CD4-positive, CD25-positive, alpha-beta regulatory T cell (primary cell): ENCODE measurements around the gene GRM8. TPM values are rescaled to one million over a fixed set of nuclear protein-coding genes. Genes with fewer than 3 reads are reported as not detected.
"Not testable (repeated sequence)": the region's sequence is repeated elsewhere in the genome, so short reads cannot be mapped to it uniquely, and the experiment has no call there.

Source experiments
- ATAC-seq, 2 donors: fragments of 150-1000 bp; cut with Tn5 transposase; one replicate each; pipeline ENCODE4 v1.10.0; 2021; ENCODE audit warnings: low read depth in 2 of 2, moderate number of reproducible peaks in 2 of 2, moderate library complexity in 1 of 2
- DNase-seq, 3 donors: peaks; one replicate each; pipeline versions ENCODE4 v3.0.0 to v3.0.0-alpha.2; 2012 to 2022; ENCODE audit warnings: mixed read lengths in 1 of 3
- H3K27ac ChIP-seq: one replicate; pipeline ENCODE4 v1.7.0; 2013; ENCODE audit warnings: mild to moderate bottlenecking, low read length; ENCODE audit not compliant: insufficient read depth, poor library complexity, severe bottlenecking
- H3K27me3 ChIP-seq: one replicate; pipeline ENCODE4 v1.7.0; 2013; ENCODE audit warnings: low read length; ENCODE audit not compliant: control insufficient read depth, insufficient read depth
- H3K36me3 ChIP-seq: one replicate; pipeline ENCODE4 v1.7.0; 2013; ENCODE audit warnings: mild to moderate bottlenecking, low read length, moderate library complexity; ENCODE audit not compliant: control insufficient read depth, insufficient read depth
- H3K4me1 ChIP-seq: 2 replicates; pipeline ENCODE4 v1.7.0; 2013; ENCODE audit warnings: mild to moderate bottlenecking, low read length; ENCODE audit not compliant: insufficient read depth, control insufficient read depth, poor library complexity, severe bottlenecking
- H3K4me3 ChIP-seq: one replicate; pipeline ENCODE4 v1.7.0; 2013; ENCODE audit warnings: low read depth, mild to moderate bottlenecking, low read length, moderate library complexity
- H3K9me3 ChIP-seq, 2 experiments: 1 replicate in 1 of 2; 2 replicates in 1 of 2; pipeline ENCODE4 v1.7.0; 2013; ENCODE audit warnings: low read length in 2 of 2, mild to moderate bottlenecking in 1 of 2, moderate library complexity in 1 of 2; ENCODE audit not compliant: control insufficient read depth in 2 of 2
- H3K27ac Mint-ChIP-seq, 3 donors: one replicate each; pipeline ENCODE4 v1.8.0; 2020 to 2022; ENCODE audit warnings: mild to moderate bottlenecking in 3 of 3, mixed read lengths in 3 of 3, moderate library complexity in 2 of 3
- H3K27me3 Mint-ChIP-seq: one replicate; pipeline ENCODE4 v1.8.0; 2022; ENCODE audit warnings: mild to moderate bottlenecking, mixed read lengths
- H3K36me3 Mint-ChIP-seq: one replicate; pipeline ENCODE4 v1.8.0; 2020; ENCODE audit warnings: mixed read lengths
- H3K4me1 Mint-ChIP-seq, 4 donors: one replicate each; pipeline ENCODE4 v1.8.0; 2020 to 2022; ENCODE audit warnings: mixed read lengths in 4 of 4, mild to moderate bottlenecking in 1 of 4
- H3K4me3 Mint-ChIP-seq, 4 donors: one replicate each; pipeline ENCODE4 v1.8.0; 2020 to 2022; ENCODE audit warnings: mild to moderate bottlenecking in 4 of 4, mixed read lengths in 4 of 4, moderate library complexity in 3 of 4
- H3K9me3 Mint-ChIP-seq, 7 donors: one replicate each; pipeline ENCODE4 v1.8.0; 2020 to 2022; ENCODE audit warnings: mixed read lengths in 7 of 7, mild to moderate bottlenecking in 3 of 7, moderate library complexity in 2 of 7
- polyA plus RNA-seq, 4 donors: library from polyadenylated mRNA; unstranded; fragments of 300-500 nt; fragmentation: Illumina TruSeq; gene quantifications; one replicate each; pipeline ENCODE4 v1.2.3, GENCODE V29; 2021
- total RNA-seq: library from RNA; stranded (reverse); gene quantifications from one replicate; pipeline ENCODE4 v1.2.3, GENCODE V29; 2022

The GRM8 gene
- total and polyA plus RNA-seq, 5 donors from 2014 or later: not detected

DNA sequence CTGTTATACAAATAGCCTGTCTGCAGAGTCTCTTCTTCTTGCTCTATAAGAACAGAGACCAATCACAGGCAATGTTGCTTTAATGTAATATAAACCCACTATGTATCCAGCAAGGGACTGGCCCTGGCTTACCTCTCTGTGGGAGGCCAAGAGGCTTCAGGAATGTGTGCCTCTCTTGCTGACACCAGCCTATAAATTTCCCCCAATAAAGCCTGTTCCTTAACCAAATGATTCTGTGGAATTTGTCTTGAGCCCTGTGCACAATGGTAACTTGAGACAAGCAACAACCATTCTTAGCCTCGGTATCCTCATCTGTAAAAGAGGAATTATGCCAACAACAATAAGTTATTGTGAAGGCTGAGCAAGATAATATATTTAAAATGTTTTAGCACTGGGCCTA, 563.7 kb downstream of the GRM8 start:
- DNase-seq: no peak
- no peaks in the 10 kb centered on the region for H3K27me3 Mint-ChIP-seq
- H3K4me1 Mint-ChIP-seq: no peaks in the 10 kb centered on the region
- H3K36me3 Mint-ChIP-seq: no peaks in the 10 kb centered on the region
- no peaks in the 10 kb centered on the region for H3K36me3 ChIP-seq
- no peaks in the 10 kb centered on the region for H3K4me1 ChIP-seq
- no peak for ATAC-seq
- H3K27ac ChIP-seq: no peak overlapping the region
- no peak overlapping the region for H3K27ac Mint-ChIP-seq
- no peaks in the 10 kb centered on the region for H3K27me3 ChIP-seq
- peaks cover 0 to 3% (median 0%) of the 10 kb centered on the region in 7 donors for H3K9me3 Mint-ChIP-seq
- H3K4me3 Mint-ChIP-seq: no peak overlapping the region
- no peak overlapping the region for H3K4me3 ChIP-seq
- H3K9me3 ChIP-seq: no peaks in the 10 kb centered on the region

DNA sequence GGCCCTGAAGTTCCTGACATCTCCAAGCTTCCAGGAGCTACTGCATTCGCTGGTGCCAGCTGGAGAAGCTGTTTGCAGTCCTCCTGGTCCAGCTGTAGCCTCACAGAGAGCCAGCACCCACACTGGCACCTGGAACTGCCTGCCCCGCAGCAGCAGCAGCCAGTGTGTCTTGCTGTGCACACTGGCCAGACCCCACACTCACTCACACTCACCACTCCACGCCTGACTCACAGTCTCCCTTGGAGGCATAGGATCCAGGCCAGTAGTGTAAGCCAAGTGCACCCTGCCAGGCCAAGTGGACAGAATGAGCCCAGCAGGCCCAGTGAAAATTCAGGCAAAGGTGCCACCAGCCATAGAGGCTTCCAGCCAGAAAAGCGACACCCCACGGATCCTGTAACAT, 566.3 kb downstream of the GRM8 start:
- H3K4me3 Mint-ChIP-seq: no peak overlapping the region
- no peaks in the 10 kb centered on the region for H3K9me3 ChIP-seq
- H3K4me1 ChIP-seq: no peaks in the 10 kb centered on the region
- H3K27ac ChIP-seq: no peak overlapping the region
- no peak for DNase-seq
- no peak for ATAC-seq
- H3K9me3 Mint-ChIP-seq: peaks cover 0 to 5% (median 0%) of the 10 kb centered on the region in 7 donors
- no peak overlapping the region for H3K27ac Mint-ChIP-seq
- H3K4me3 ChIP-seq: no peak overlapping the region
- no peaks in the 10 kb centered on the region for H3K36me3 ChIP-seq
- no peaks in the 10 kb centered on the region for H3K27me3 ChIP-seq
- no peaks in the 10 kb centered on the region for H3K27me3 Mint-ChIP-seq
- no peaks in the 10 kb centered on the region for H3K36me3 Mint-ChIP-seq
- no peaks in the 10 kb centered on the region for H3K4me1 Mint-ChIP-seq

DNA sequence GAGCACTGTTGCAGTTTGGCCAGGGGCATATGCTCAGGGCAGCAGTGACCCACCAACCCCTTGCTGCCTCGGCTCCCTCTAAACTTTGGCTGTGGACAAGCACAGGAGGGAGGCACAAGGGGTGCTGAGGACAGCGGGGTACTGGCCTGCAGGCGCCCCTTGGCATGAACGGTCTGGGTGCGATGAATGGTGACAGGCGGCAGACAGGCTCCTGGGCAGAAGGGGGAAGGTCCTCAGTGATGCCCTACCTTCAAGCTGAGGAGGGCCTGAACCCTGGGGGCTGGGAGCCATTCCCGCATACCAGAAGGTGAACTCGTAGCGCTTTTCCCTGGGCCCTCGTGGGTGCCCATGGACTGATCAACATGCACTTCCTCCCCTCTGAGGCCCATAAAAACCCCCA, 567.1 kb downstream of the GRM8 start:
- Histone ChIP-seq H3K4me1 (no peaks in the 10 kb centered on the region), H3K9me3 (no peaks in the 10 kb centered on the region), H3K4me3 (no peak overlapping the region), H3K27ac (no peak overlapping the region), H3K27me3 (no peaks in the 10 kb centered on the region), H3K36me3 (no peaks in the 10 kb centered on the region)
- Mint-ChIP-seq H3K9me3 (peaks cover 0 to 5% (median 0%) of the 10 kb centered on the region in 7 donors), H3K4me3 (no peak overlapping the region), H3K36me3 (no peaks in the 10 kb centered on the region), H3K27me3 (no peaks in the 10 kb centered on the region), H3K4me1 (no peaks in the 10 kb centered on the region), H3K27ac (no peak overlapping the region)
- ATAC-seq (no peak), DNase-seq (no peak)

DNA sequence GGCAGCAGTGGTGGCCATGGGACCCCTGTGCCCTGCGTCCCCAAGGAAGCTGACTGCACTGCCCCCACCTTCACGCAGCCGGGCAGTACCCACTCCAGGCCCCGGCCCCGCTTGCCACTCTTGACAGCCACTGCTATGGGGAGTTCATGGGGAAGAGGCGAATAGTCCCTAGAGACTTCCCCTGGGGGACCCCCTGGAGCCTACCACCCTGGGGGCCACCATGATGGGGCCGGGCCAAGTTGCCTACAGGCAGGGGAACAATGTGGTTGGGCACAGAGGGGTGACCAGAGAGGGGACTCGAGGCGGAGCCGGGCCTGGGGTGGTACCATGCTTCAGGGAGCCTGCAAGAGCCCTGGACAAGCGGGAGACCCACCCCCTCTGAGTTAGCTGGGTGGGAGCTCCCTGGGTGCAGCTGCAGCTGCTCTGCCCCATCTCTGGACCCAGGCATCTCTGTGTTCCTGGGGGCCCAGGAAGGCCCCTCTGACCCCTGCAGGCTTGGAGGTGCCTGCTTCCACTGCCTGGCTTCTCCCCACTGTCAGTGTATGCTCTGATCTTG, 567.6 kb downstream of the GRM8 start:
- ATAC-seq (no peak), DNase-seq (no peak)
- H3K4me1 Mint-ChIP-seq: no peaks in the 10 kb centered on the region
- H3K27me3 Mint-ChIP-seq: no peaks in the 10 kb centered on the region
- no peaks in the 10 kb centered on the region for H3K36me3 Mint-ChIP-seq
- Histone ChIP-seq H3K4me3 (no peak overlapping the region), H3K36me3 (no peaks in the 10 kb centered on the region), H3K9me3 (no peaks in the 10 kb centered on the region), H3K4me1 (no peaks in the 10 kb centered on the region), H3K27me3 (no peaks in the 10 kb centered on the region), H3K27ac (no peak overlapping the region)
- no peak overlapping the region for H3K27ac Mint-ChIP-seq
- H3K4me3 Mint-ChIP-seq: no peak overlapping the region
- peaks cover 0 to 5% (median 0%) of the 10 kb centered on the region in 7 donors for H3K9me3 Mint-ChIP-seq

DNA sequence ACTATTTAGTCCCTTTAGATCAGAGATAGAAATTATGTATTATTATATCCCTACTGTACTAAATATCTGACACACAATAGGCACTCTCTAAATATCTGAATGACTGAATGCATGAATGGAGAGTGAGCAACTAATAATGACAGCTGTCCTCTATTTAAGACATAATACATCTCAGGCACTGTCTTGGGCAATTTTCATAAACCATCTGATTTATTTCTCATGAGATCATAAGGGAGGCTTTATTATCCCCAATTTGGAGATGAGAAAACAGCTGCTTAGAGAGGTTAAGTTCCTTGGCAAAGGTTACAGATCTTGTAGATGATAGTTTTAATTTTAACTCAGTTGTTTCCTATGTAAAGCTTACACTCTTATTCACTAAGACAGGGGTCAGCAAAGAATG, 570.6 kb downstream of the GRM8 start:
- Histone ChIP-seq H3K9me3 (no peaks in the 10 kb centered on the region), H3K4me3 (no peak overlapping the region), H3K4me1 (no peaks in the 10 kb centered on the region), H3K27me3 (no peaks in the 10 kb centered on the region), H3K36me3 (no peaks in the 10 kb centered on the region), H3K27ac (no peak overlapping the region)
- Mint-ChIP-seq H3K36me3 (no peaks in the 10 kb centered on the region), H3K27me3 (peaks cover 9% of the 10 kb centered on the region), H3K4me3 (no peak overlapping the region), H3K27ac (no peak overlapping the region), H3K4me1 (no peaks in the 10 kb centered on the region), H3K9me3 (peaks cover 0 to 3% (median 2%) of the 10 kb centered on the region in 7 donors)
- no peak for DNase-seq
- no peak for ATAC-seq

DNA sequence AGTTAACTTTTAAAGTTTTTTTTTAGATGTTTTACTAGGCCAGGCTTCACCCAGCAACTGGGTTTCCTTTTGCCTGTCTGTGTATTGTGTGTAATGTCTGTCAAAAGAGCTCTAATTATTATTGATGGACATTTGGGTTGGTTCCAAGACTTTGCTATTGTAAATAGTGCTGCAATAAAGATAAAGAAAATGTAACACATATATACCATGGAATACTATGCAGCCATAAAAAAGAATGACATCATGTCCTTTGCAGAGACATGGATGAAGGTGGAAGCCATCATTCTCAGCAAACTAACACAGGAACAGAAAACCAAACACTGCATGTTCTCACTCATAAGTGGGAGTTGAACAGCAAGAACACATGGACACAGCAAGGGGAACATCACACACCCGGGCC, 584.0 kb downstream of the GRM8 start:
- not testable (repeated sequence) for H3K4me3 Mint-ChIP-seq

DNA sequence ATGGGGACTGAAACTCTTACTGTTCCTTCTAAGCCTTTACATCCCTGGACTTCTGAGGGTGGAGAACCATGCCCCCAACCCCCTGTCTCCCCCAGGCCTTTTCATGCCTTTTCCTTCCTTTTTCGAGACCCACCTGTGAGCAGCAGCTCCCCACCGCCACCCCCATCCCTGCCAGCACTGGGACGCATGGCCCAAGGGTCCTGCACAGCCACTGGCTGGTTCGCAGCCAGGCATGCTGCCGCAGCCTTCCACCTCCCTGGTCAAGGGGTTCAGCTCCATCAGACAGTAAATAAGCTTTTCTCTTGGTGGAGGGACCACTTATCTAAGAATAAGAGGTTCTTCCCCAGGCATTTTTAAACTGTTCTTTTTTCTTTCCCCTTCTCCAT, 584.4 kb downstream of the GRM8 start:
- no peak overlapping the region for H3K4me3 Mint-ChIP-seq
- Histone ChIP-seq H3K4me3 (no peak overlapping the region), H3K27me3 (no peaks in the 10 kb centered on the region), H3K9me3 (no peaks in the 10 kb centered on the region), H3K27ac (no peak overlapping the region), H3K4me1 (no peaks in the 10 kb centered on the region), H3K36me3 (no peaks in the 10 kb centered on the region)
- H3K36me3 Mint-ChIP-seq: no peaks in the 10 kb centered on the region
- no peak overlapping the region for H3K27ac Mint-ChIP-seq
- no peaks in the 10 kb centered on the region for H3K4me1 Mint-ChIP-seq
- no peak for DNase-seq
- peaks cover 0 to 7% (median 2%) of the 10 kb centered on the region in 7 donors for H3K9me3 Mint-ChIP-seq
- no peak for ATAC-seq
- peaks cover 4% of the 10 kb centered on the region for H3K27me3 Mint-ChIP-seq

More for the DNA sequence above, 584.0 kb downstream of the GRM8 start:
- H3K27me3 ChIP-seq, DNase-seq, H3K27me3 Mint-ChIP-seq, H3K4me1 Mint-ChIP-seq, H3K4me1 ChIP-seq, H3K4me3 ChIP-seq, H3K36me3 Mint-ChIP-seq, ATAC-seq, H3K36me3 ChIP-seq, H3K9me3 ChIP-seq, H3K27ac ChIP-seq, H3K9me3 Mint-ChIP-seq, H3K27ac Mint-ChIP-seq: not testable (repeated sequence)

DNA sequence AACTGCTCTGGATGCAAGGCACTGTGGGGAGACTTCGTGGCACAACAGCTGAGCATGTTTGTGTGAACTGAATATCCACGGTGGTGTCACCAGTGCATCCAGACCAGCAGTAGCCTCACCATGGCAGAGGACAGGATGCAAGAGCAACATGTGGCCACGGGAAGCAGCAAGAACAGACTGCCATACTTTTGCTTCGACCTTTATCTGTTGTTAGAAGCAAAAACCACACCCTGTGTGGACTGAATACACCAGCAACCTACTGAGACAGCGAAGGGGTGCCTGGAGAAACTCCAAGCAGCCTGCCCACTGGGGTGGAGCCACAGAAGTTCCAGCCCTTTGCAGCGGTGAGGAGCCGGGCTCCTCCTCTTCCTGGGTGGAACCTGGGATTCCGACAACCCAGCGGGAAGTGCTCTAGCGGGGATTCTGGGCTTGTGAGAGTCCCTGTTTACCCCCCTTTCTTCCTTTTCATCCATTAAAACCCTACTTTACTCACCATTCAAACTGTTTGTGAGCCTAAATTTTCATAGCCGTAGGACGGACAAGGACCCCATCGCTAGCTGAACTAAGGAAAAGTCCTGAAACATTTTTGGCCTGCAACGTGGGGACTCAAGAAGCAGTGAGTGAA, 584.9 kb downstream of the GRM8 start:
- Mint-ChIP-seq H3K4me1 (no peaks in the 10 kb centered on the region), H3K4me3 (no peak overlapping the region), H3K9me3 (peaks cover 0 to 7% (median 0%) of the 10 kb centered on the region in 7 donors), H3K27ac (no peak overlapping the region), H3K27me3 (peaks cover 2% of the 10 kb centered on the region), H3K36me3 (no peaks in the 10 kb centered on the region)
- no peak for ATAC-seq
- Histone ChIP-seq H3K4me1 (no peaks in the 10 kb centered on the region), H3K36me3 (no peaks in the 10 kb centered on the region), H3K27me3 (no peaks in the 10 kb centered on the region), H3K9me3 (no peaks in the 10 kb centered on the region), H3K27ac (no peak overlapping the region), H3K4me3 (no peak overlapping the region)
- no peak for DNase-seq
